ENCODE data around the gene UNG.

The UNG gene

DNA sequence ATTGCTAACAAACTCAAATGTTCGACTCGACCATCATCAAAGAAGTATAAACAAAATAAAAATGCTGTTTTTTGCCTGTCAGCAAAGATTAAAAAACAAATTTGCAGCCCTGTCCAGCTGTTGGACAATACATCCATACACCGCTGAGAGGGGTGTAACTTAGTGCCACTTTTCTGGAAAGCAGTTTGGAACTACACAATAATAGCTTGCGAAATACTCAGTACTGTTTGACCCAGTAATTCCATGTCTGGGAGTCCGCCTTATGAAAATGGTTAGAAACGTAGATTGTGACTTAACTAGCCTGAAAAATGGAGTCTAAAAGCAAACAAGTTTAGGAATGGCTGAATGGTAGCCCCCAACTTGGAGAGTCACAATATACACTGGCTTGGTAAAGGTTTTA lies 38.6 kb upstream of the UNG start:
- no peak overlapping the region for H3K27ac ChIP-seq (ENCODE audit: poor library complexity, severe bottlenecking)
- DNase-seq (ENCODE audit: low spot score) (no peak), ATAC-seq (ENCODE audit: low read depth) (no peak)
- no peaks in the 10 kb centered on the region for H3K27me3 ChIP-seq (ENCODE audit: insufficient read depth, poor library complexity, severe bottlenecking)
- TF ChIP-seq, protein P1, sequence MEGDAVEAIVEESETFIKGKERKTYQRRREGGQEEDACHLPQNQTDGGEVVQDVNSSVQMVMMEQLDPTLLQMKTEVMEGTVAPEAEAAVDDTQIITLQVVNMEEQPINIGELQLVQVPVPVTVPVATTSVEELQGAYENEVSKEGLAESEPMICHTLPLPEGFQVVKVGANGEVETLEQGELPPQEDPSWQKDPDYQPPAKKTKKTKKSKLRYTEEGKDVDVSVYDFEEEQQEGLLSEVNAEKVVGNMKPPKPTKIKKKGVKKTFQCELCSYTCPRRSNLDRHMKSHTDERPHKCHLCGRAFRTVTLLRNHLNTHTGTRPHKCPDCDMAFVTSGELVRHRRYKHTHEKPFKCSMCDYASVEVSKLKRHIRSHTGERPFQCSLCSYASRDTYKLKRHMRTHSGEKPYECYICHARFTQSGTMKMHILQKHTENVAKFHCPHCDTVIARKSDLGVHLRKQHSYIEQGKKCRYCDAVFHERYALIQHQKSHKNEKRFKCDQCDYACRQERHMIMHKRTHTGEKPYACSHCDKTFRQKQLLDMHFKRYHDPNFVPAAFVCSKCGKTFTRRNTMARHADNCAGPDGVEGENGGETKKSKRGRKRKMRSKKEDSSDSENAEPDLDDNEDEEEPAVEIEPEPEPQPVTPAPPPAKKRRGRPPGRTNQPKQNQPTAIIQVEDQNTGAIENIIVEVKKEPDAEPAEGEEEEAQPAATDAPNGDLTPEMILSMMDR (IDR thresholded peaks at IDR 0.05; ENCODE audit: poor library complexity, severe bottlenecking): no peak
- peaks cover 4% of the 10 kb centered on the region; the same call in 1 of the 2 replicates for H3K36me3 ChIP-seq (ENCODE audit: low read depth)
- no peak overlapping the region for H3K4me3 ChIP-seq (ENCODE audit: severe bottlenecking)
- H3K9me3 ChIP-seq (ENCODE audit: severe bottlenecking): no peaks in the 10 kb centered on the region
- peaks cover 4% of the 10 kb centered on the region for H3K4me1 ChIP-seq (ENCODE audit: insufficient read depth, poor library complexity, severe bottlenecking)

DNA sequence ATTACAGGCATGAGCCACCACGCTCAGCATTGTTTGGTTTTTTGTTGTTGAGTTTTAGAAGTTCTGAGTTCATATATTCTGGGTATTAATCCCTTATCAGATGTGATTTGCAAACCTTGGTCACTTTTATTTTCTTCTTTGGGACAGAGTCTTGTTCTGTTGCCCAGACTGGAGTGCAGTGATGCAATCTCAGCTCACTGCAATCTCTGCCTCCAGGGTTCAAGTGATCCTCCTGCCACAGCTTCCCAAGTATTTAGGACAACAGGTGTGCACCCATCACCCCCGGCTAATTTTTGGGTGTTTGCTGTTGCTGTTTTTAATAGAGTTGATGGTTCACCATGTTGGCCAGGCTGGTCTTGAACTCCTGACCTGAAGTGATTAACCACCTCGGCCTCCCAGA lies 33.3 kb upstream of the UNG start:
- no peaks in the 10 kb centered on the region for H3K4me1 ChIP-seq (ENCODE audit: insufficient read depth, poor library complexity, severe bottlenecking)
- TF ChIP-seq, protein P1 (IDR thresholded peaks at IDR 0.05; ENCODE audit: poor library complexity, severe bottlenecking): no peak
- DNase-seq (ENCODE audit: low spot score) (no peak), ATAC-seq (ENCODE audit: low read depth) (no peak)
- no peak overlapping the region for H3K4me3 ChIP-seq (ENCODE audit: severe bottlenecking)
- no peak overlapping the region for H3K27ac ChIP-seq (ENCODE audit: poor library complexity, severe bottlenecking)
- no peaks in the 10 kb centered on the region for H3K9me3 ChIP-seq (ENCODE audit: severe bottlenecking)
- peaks cover 12% of the 10 kb centered on the region for H3K36me3 ChIP-seq (ENCODE audit: low read depth)
- H3K27me3 ChIP-seq (ENCODE audit: insufficient read depth, poor library complexity, severe bottlenecking): no peaks in the 10 kb centered on the region

DNA sequence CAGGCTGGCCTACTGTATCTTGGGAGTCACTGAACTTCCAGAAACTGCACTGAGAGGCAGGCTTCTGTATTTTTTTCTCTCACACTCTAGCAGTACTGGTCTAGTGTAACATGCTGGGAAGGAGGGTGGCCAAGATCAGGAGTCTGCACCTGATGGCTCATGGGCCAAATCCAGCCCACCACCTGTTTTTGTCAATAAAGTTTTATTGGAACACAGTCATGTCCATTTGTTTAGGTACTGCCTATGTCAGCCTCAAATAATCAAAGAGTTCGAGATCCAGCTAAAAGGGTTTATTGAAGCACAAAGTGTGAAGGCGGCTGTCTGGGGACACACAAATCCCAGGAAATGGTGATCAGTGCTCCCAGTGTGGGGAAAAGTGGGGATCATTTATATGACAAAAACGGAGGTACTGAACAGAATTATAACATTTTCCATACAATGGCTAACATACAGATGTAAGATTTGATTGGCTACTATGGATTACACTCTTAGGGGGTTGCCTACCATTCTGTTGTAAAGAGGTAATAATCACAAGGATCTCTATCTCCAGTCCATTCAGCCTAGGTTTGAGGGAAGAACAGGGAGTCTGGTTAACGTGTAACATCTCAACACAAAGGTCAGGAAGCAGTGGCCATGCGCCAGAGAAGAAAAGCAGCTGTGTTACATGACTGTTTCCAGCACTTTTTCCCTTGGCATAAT lies 32.1 kb upstream of the UNG start:
- TF ChIP-seq, protein P1 (IDR thresholded peaks at IDR 0.05; ENCODE audit: poor library complexity, severe bottlenecking): no peak
- Histone ChIP-seq H3K27me3 (ENCODE audit: insufficient read depth, poor library complexity, severe bottlenecking) (no peaks in the 10 kb centered on the region), H3K4me3 (ENCODE audit: severe bottlenecking) (no peak overlapping the region), H3K36me3 (ENCODE audit: low read depth) (peaks cover 12% of the 10 kb centered on the region), H3K9me3 (ENCODE audit: severe bottlenecking) (no peaks in the 10 kb centered on the region), H3K4me1 (ENCODE audit: insufficient read depth, poor library complexity, severe bottlenecking) (no peaks in the 10 kb centered on the region), H3K27ac (ENCODE audit: poor library complexity, severe bottlenecking) (no peak overlapping the region)
- ATAC-seq (ENCODE audit: low read depth): no peak
- no peak for DNase-seq (ENCODE audit: low spot score)

DNA sequence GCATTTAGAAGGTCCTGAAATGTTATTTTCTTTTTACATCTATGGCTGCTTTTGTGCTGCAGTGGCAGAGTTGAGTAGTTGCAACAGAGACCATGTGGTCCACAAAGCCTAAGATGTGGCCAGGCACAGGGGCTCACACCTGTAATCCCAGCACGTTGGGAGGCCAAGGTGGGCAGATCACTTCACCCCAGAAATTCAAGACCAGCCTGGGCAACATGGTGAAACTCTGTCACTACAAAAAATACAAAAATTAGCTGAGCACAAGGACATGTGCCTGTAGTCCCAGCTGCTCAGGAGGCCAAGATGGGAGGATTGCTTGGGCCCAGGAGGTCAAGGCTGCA lies 31.6 kb upstream of the UNG start:
- ATAC-seq (ENCODE audit: low read depth): no peak
- peaks cover 12% of the 10 kb centered on the region for H3K36me3 ChIP-seq (ENCODE audit: low read depth)
- TF ChIP-seq, protein P1 (IDR thresholded peaks at IDR 0.05; ENCODE audit: poor library complexity, severe bottlenecking): no peak

More for the DNA sequence above, 31.6 kb upstream of the UNG start:
- no peak overlapping the region for H3K27ac ChIP-seq (ENCODE audit: poor library complexity, severe bottlenecking)
- no peaks in the 10 kb centered on the region for H3K4me1 ChIP-seq (ENCODE audit: insufficient read depth, poor library complexity, severe bottlenecking)
- H3K9me3 ChIP-seq (ENCODE audit: severe bottlenecking): no peaks in the 10 kb centered on the region
- H3K4me3 ChIP-seq (ENCODE audit: severe bottlenecking): no peak overlapping the region
- no peak for DNase-seq (ENCODE audit: low spot score)
- no peaks in the 10 kb centered on the region for H3K27me3 ChIP-seq (ENCODE audit: insufficient read depth, poor library complexity, severe bottlenecking)
